Esophagus muscularis mucosa (tissue), 4 donors: Measurements from ENCODE around the gene TBCEL. TPM values are rescaled to one million over a fixed set of nuclear protein-coding genes. Genes with fewer than 3 reads are reported as not detected.

ENCODE experiments used
- DNase-seq: peaks from one replicate; pipeline ENCODE4 v3.0.0-alpha.2; 2017; ENCODE audit errors: extremely low spot score
- H3K27ac ChIP-seq, 4 donors: fragments of 200-600 bp; sonication (generic); replicated peaks in 1 of 4; 1 replicate in 3 of 4; 2 replicates in 1 of 4; pipeline ENCODE4 v1.5.1; 2016 to 2019; ENCODE audit warnings: mild to moderate bottlenecking in 1 of 4
- H3K27me3 ChIP-seq, 4 donors: fragments of 200-600 bp; sonication (generic); one replicate each; pipeline versions ENCODE4 v1.5.1 to v1.6.0; 2016 to 2019
- H3K36me3 ChIP-seq, 4 donors: fragments of 200-600 bp; sonication (generic); one replicate each; pipeline ENCODE4 v1.5.1; 2016 to 2019
- H3K4me1 ChIP-seq, 4 donors: fragments of 200-600 bp; sonication (generic); one replicate each; pipeline ENCODE4 v1.5.1; 2016 to 2019
- H3K4me3 ChIP-seq, 4 donors: fragments of 200-600 bp; sonication (generic); 1 replicate in 2 of 4; 2 replicates in 2 of 4; pipeline ENCODE4 v1.5.1; 2016 to 2019; ENCODE audit warnings: mild to moderate bottlenecking in 4 of 4, moderate library complexity in 1 of 4
- H3K9me3 ChIP-seq, 4 donors: fragments of 200-600 bp; sonication (generic); 1 replicate in 3 of 4; 2 replicates in 1 of 4; pipeline ENCODE4 v1.5.1; 2016 to 2019
- CTCF ChIP-seq, 3 experiments: fragments of 200-600 bp in 2 of 3; fragments of 450-650 bp in 1 of 3; sonication (generic) in 2 of 3; IDR thresholded peaks; one replicate each; pipeline ENCODE4 v1.5.1; 2017 to 2019; ENCODE audit warnings: antibody characterized with exemption in 3 of 3, mild to moderate bottlenecking in 2 of 3, moderate library complexity in 1 of 3
- EP300 ChIP-seq: sonication (generic); formaldehyde crosslinking; IDR thresholded peaks from one replicate; pipeline ENCODE4 v1.6.1; 2017; ENCODE audit warnings: antibody characterized with exemption
- POLR2A ChIP-seq: fragments of 450-650 bp; IDR thresholded peaks from one replicate; pipeline ENCODE4 v1.6.1; 2017; ENCODE audit warnings: antibody characterized with exemption, moderate library complexity, mild to moderate bottlenecking, low read depth
- POLR2AphosphoS5 ChIP-seq, 2 donors: sonication (generic); formaldehyde crosslinking; IDR thresholded peaks; one replicate each; pipeline ENCODE4 v1.6.1; 2017; ENCODE audit warnings: antibody characterized with exemption in 2 of 2
- WGBS: methylation state at CpG from one replicate; pipeline ENCODE4 v1.1.5; 2018; 5-methylcytosine and 5-hydroxymethylcytosine counted together
- intact Hi-C: fragments of 100-400 bp; cut with DNase I; formaldehyde crosslinking; loops from one replicate; pipeline ENCODE4 v1.15.1; 2023
- total RNA-seq, 4 donors: library from RNA; depleted of rRNA; stranded (reverse); fragments of >200 nt; gene quantifications; one replicate each; pipeline versions ENCODE4 v1.1.0 to v1.2.1, GENCODE V29; 2016

The TBCEL gene
- total RNA-seq, 4 donors from 2014 or later = 25.0 to 31.4 (median 27.9) TPM

GRCh38 chr11:121067026-121067425 is 43.1 kb downstream of the TBCEL start:
- intact Hi-C loops = no loop called here
- TF ChIP-seq POLR2A (no peak), EP300 (no peak), POLR2AphosphoS5 (IDR thresholded peaks at IDR 0.05) (no peak), CTCF (IDR thresholded peaks at IDR 0.05) (no peak)
- 93% methylated on average over 3 of the region's 3 CpGs for WGBS
- no peak for DNase-seq
- Histone ChIP-seq H3K4me3 (no peak overlapping the region), H3K4me1 (peaks cover 9 to 12% (median 9%) of the 10 kb centered on the region in 4 donors), H3K9me3 (no peaks in the 10 kb centered on the region), H3K36me3 (peaks cover 5 to 63% (median 48%) of the 10 kb centered on the region in 4 donors), H3K27ac (no peak overlapping the region), H3K27me3 (no peaks in the 10 kb centered on the region)

- 80% methylated on average over 2 of the region's 2 CpGs for WGBS
- H3K27me3 ChIP-seq = no peaks in the 10 kb centered on the region
- H3K36me3 ChIP-seq = peaks cover under 1 to 58% (median 44%) of the 10 kb centered on the region in 4 donors
- intact Hi-C loops = no loop called here
- no peak overlapping the region for H3K27ac ChIP-seq
- no peak for DNase-seq
- H3K4me1 ChIP-seq = peaks cover 9 to 13% (median 11%) of the 10 kb centered on the region in 4 donors
- H3K9me3 ChIP-seq = no peaks in the 10 kb centered on the region
- no peak overlapping the region for H3K4me3 ChIP-seq
- TF ChIP-seq POLR2AphosphoS5 (IDR thresholded peaks at IDR 0.05) (no peak), POLR2A (no peak), CTCF (IDR thresholded peaks at IDR 0.05) (no peak), EP300 (no peak)
Measured at GRCh38 chr11:121067453-121067852, 43.6 kb downstream of the TBCEL start.

GRCh38 chr11:121067962-121068647 is 44.2 kb downstream of the TBCEL start:
- Histone ChIP-seq H3K4me3 (no peak overlapping the region), H3K36me3 (peaks cover 0 to 52% (median 38%) of the 10 kb centered on the region in 4 donors), H3K27me3 (no peaks in the 10 kb centered on the region), H3K4me1 (peaks cover 9 to 13% (median 11%) of the 10 kb centered on the region in 4 donors), H3K9me3 (no peaks in the 10 kb centered on the region), H3K27ac (no peak overlapping the region)
- intact Hi-C loops = no loop called here
- no peak for DNase-seq
- TF ChIP-seq POLR2AphosphoS5 (IDR thresholded peaks at IDR 0.05) (no peak), EP300 (no peak), POLR2A (no peak), CTCF (IDR thresholded peaks at IDR 0.05) (no peak)
- WGBS = 79% methylated on average over 6 of the region's 6 CpGs

- Histone ChIP-seq H3K4me1 (peaks cover 9 to 13% (median 11%) of the 10 kb centered on the region in 4 donors), H3K27ac (no peak overlapping the region), H3K9me3 (no peaks in the 10 kb centered on the region), H3K36me3 (peaks cover 0 to 46% (median 33%) of the 10 kb centered on the region in 4 donors), H3K4me3 (no peak overlapping the region), H3K27me3 (no peaks in the 10 kb centered on the region)
- TF ChIP-seq EP300 (no peak), CTCF (IDR thresholded peaks at IDR 0.05) (no peak), POLR2A (no peak), POLR2AphosphoS5 (IDR thresholded peaks at IDR 0.05) (no peak)
- WGBS = 97% methylated on average over 6 of the region's 6 CpGs
- no peak for DNase-seq
- intact Hi-C loops = no loop called here
Measured at GRCh38 chr11:121068787-121069186, 44.9 kb downstream of the TBCEL start.
